HG03097 (cell line): ENCODE measurements around the gene KCNC3.

Experiments used
- ATAC-seq: cut with Tn5 transposase; IDR thresholded peaks from one replicate; pipeline ENCODE4 v1.9.1; 2021; ENCODE audit not compliant: unreplicated experiment, low FRiP score

KCNC3 gene

GRCh38 chr19:50329146-50329925, at the start of gene KCNC3:
Gene KCNC3, minus strand, starts transcription at chr19:50329377. Its CDS starts 295 bp downstream, at chr19:50329082.
- no peak for ATAC-seq

- ATAC-seq: no peak
These were observed 49.7 kb upstream of the KCNC3 start for GRCh38 chr19:50378863-50379236.

- ATAC-seq: no peak
These were observed 49.1 kb upstream of the KCNC3 start for GRCh38 chr19:50378169-50378862.

DNA sequence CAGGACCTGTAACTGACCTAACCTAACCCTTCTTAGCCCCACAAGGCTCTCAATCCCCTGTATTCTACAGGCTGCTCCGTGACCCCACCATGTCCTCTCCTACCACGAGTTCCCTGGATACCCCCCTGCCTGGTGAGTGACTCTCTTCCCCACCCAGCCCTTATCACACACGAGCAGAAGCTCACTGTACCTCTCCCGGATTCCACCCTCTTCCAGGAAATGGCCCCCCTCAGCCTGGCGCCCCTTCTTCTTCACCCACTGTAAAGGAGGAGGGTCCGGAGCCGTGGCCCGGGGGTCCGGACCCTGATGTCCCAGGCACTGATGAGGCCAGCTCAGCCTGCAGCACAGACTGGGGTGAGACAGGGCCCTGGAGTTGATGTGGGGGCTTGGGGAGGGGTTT, 48.3 kb upstream of the KCNC3 start:
- ATAC-seq: no peak

- no peak for ATAC-seq
These were observed 47.9 kb upstream of the KCNC3 start for GRCh38 chr19:50377051-50377461.

- peak; percentile 77 for ATAC-seq
These were observed 47.2 kb upstream of the KCNC3 start, which contains the start of gene NR1H2 for GRCh38 chr19:50376166-50377050. Gene NR1H2, plus strand, starts transcription at chr19:50376457. Its CDS starts 1,149 bp downstream, at chr19:50377606.

DNA sequence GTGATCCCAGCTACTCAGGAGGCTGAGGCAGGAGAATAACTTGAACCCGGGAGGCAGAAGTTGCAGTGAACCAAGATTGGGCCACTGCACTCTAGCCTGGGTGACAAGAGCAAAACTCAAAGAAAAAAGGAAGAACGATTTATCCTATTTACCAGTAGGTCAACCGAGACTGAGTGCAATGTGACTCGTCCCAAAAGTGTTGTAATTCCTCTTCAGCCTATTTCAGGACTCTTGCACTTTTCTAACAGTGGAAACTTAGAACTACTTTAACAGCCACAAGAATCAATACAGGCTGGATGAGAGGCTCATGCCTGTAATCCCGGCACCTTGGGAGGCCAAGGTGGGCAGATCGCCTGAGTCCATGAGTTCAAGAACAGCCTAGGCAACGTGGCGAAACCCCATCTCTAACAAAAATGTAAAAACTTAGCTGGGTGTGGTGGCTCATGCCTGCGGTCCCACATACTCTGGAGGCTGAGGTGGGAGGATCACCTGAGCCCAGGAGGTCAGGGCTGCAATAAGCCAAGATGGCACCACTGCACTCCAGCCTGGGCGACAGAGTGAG, 42.8 kb upstream of the KCNC3 start:
- ATAC-seq: no peak

- peak; percentile 54 for ATAC-seq
These were observed 39.7 kb upstream of the KCNC3 start for GRCh38 chr19:50368649-50369570.

- ATAC-seq: no peak
These were observed 36.5 kb upstream of the KCNC3 start, which contains the start of gene NAPSA for GRCh38 chr19:50365434-50366306. Gene NAPSA, minus strand, starts transcription at chr19:50365639. Its CDS starts 18 bp downstream, at chr19:50365621.

- no peak for ATAC-seq
These were observed 33.7 kb upstream of the KCNC3 start for GRCh38 chr19:50362656-50363424.

DNA sequence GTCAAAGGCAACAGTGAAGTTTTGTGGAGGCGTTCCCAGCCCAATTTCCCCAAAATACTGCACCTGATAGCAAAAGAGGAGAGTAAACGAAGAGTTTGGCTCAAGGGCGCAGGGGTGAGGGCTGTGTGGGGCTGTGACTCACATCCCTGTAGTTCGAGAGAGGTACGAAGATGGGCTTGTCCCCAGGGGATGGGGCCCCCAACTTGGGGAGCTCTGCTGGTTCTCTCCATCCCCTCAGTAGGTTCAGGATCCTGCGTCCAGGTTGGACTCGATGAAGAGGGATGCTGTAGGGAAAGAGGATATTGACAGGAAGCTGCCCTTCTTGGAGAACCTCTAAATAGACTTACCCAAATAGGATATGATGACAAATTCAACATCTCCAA, 32.8 kb upstream of the KCNC3 start:
- ATAC-seq: no peak

- ATAC-seq: no peak
These were observed 32.3 kb upstream of the KCNC3 start for GRCh38 chr19:50361290-50362029.

GRCh38 chr19:50359328-50359818, 30.2 kb upstream of the KCNC3 start:
- ATAC-seq: no peak

- peak; percentile 47 for ATAC-seq
These were observed 29.5 kb upstream of the KCNC3 start for GRCh38 chr19:50358483-50359327.

DNA sequence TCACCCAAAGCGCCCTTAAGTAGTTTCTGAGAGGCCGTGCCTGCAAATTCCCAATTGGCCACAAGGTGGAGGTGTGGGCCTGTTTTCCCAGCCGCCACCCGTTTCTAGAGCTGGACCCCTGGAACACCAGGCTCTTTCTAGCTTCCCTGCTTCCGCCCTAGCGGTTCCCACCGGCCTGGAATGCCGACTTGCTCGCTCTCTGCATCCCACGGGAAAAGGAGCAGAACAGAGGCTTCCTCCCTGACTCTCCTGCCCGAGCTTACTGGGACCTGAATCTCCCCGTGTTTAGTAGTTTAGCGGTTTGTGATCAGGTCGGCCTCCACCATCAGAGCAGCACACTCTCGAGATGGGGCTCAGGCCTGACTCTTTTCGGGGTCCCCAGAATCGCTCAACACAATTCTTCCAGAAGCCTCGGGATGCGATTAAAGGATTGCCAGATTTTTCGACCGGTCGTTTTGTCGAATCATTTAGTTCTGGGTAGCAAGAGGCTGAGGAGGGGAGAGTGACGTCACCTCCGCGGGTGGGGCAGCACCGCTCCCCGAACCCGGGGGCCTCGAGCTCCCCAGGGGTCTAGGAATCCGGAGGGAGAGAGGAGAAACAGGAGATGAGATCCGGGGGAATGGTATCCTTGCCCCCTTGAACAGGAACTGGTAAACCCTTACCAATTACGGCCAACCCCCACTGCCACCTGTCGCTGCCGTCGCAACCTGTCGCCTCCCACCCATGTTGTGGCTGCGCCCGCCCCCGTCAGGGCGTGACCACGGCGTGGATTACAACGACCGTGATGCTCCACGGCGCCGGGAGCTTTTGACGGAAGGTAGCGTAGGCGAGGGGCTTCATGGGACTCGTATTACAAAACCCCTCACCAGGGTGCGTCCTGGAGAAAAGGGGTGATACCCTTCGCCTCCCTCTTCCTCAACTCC, 28.3 kb upstream of the KCNC3 start:
- ATAC-seq: peak; percentile 49
